DOHH2 (cell line): Measurements from ENCODE around the gene ZNF629.

Experiments
- H3F3A ChIP-seq: fragments of 200-600 bp; sonication (generic), shearing (Covaris generic); 2 replicates; pipeline ENCODE4 v1.6.0; 2016; ENCODE audit warnings: antibody characterized with exemption, mild to moderate bottlenecking; ENCODE audit not compliant: control insufficient read depth, insufficient read depth
- H3K27ac ChIP-seq: fragments of 200-600 bp; sonication (generic); 2 replicates; pipeline ENCODE4 v1.5.1; 2014; ENCODE audit warnings: low read depth, mild to moderate bottlenecking, low read length, moderate library complexity
- H3K27me3 ChIP-seq: fragments of 200-600 bp; sonication (generic); 2 replicates; pipeline ENCODE4 v1.6.1; 2014; ENCODE audit warnings: mild to moderate bottlenecking, low read length, mixed read lengths; ENCODE audit not compliant: control insufficient read depth
- H3K36me3 ChIP-seq: fragments of 200-600 bp; sonication (generic); 2 replicates; pipeline ENCODE4 v1.6.1; 2014; ENCODE audit warnings: mild to moderate bottlenecking, low read length, moderate library complexity, mixed read lengths; ENCODE audit not compliant: control insufficient read depth
- H3K4me1 ChIP-seq: fragments of 200-600 bp; sonication (generic); 2 replicates; pipeline ENCODE4 v1.6.1; 2014; ENCODE audit warnings: mild to moderate bottlenecking, low read length, mixed read lengths; ENCODE audit not compliant: control insufficient read depth
- H3K4me2 ChIP-seq: fragments of 200-600 bp; sonication (generic); 2 replicates; pipeline ENCODE4 v1.6.0; 2014; ENCODE audit warnings: mild to moderate bottlenecking, low read length, moderate library complexity
- H3K4me3 ChIP-seq: fragments of 200-600 bp; sonication (generic); 2 replicates; pipeline ENCODE4 v1.5.1; 2014; ENCODE audit warnings: mild to moderate bottlenecking, low read length, mixed read lengths
- H3K79me2 ChIP-seq: fragments of 200-600 bp; sonication (generic); 2 replicates; pipeline ENCODE4 v1.6.1; 2014; ENCODE audit warnings: mild to moderate bottlenecking, low read length, mixed read lengths; ENCODE audit not compliant: control insufficient read depth
- H3K9me2 ChIP-seq: fragments of 200-600 bp; sonication (generic); replicated peaks from 2 replicates; pipeline ENCODE4 v1.6.1; 2014; ENCODE audit warnings: mild to moderate bottlenecking, low read length, mixed read lengths; ENCODE audit not compliant: control insufficient read depth
- H3K9me3 ChIP-seq: fragments of 200-600 bp; sonication (generic); 2 replicates; pipeline ENCODE4 v1.6.1; 2014; ENCODE audit warnings: antibody characterized with exemption, low read length, mixed read lengths; ENCODE audit not compliant: control insufficient read depth, insufficient read depth
- H4K20me1 ChIP-seq: fragments of 200-600 bp; sonication (generic); 2 replicates; pipeline ENCODE4 v1.6.0; 2014; ENCODE audit warnings: low read depth, mild to moderate bottlenecking, antibody characterized with exemption, low read length, moderate library complexity; ENCODE audit not compliant: control insufficient read depth, insufficient read depth
- EZH2phosphoT487 ChIP-seq: fragments of 200-600 bp; sonication (generic); IDR thresholded peaks from 2 replicates; pipeline ENCODE4 v1.6.1; 2017; ENCODE audit warnings: borderline replicate concordance, mild to moderate bottlenecking, antibody characterized with exemption, low read length, moderate library complexity, mixed read lengths
- TF ChIP-seq, protein P1 (sequence below): fragments of 200-600 bp; sonication (generic); IDR thresholded peaks from one replicate; pipeline ENCODE4 v1.5.1; 2014; ENCODE audit warnings: antibody characterized with exemption, mild to moderate bottlenecking, low read depth, low read length; ENCODE audit not compliant: poor library complexity, severe bottlenecking

Gene ZNF629

DNA sequence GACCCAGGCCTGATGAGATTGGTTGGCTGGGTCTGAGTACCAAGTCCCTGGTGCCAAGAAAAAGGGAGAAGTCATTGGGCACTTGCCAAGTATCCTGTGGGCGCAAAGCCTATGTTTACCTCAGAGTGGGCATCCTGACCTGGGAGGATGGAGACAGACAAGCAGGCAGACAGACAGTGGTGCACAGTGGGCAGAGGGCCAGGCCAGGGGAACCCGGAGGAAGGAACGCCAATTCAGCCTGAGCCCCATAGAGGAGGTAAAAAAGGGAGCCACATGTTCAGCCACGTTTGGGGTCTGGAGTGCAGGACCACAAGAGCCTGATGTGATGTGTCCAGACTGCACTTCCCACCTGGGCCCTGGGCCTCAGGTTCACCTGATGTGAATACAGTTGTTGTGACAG lies 33.4 kb downstream of the ZNF629 start:
- Histone ChIP-seq H3F3A (peaks cover 12% of the 10 kb centered on the region), H3K9me2 (no peaks in the 10 kb centered on the region), H3K4me1 (peaks cover 14% of the 10 kb centered on the region), H3K36me3 (peaks cover 71% of the 10 kb centered on the region), H3K9me3 (no peaks in the 10 kb centered on the region), H3K27me3 (no peaks in the 10 kb centered on the region), H3K4me2 (no peak overlapping the region), H4K20me1 (no peaks in the 10 kb centered on the region), H3K79me2 (peaks cover 28% of the 10 kb centered on the region), H3K4me3 (no peak overlapping the region), H3K27ac (no peak overlapping the region)
- TF ChIP-seq, protein P1, sequence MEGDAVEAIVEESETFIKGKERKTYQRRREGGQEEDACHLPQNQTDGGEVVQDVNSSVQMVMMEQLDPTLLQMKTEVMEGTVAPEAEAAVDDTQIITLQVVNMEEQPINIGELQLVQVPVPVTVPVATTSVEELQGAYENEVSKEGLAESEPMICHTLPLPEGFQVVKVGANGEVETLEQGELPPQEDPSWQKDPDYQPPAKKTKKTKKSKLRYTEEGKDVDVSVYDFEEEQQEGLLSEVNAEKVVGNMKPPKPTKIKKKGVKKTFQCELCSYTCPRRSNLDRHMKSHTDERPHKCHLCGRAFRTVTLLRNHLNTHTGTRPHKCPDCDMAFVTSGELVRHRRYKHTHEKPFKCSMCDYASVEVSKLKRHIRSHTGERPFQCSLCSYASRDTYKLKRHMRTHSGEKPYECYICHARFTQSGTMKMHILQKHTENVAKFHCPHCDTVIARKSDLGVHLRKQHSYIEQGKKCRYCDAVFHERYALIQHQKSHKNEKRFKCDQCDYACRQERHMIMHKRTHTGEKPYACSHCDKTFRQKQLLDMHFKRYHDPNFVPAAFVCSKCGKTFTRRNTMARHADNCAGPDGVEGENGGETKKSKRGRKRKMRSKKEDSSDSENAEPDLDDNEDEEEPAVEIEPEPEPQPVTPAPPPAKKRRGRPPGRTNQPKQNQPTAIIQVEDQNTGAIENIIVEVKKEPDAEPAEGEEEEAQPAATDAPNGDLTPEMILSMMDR = no peak
- TF ChIP-seq EZH2phosphoT487 = no peak

DNA sequence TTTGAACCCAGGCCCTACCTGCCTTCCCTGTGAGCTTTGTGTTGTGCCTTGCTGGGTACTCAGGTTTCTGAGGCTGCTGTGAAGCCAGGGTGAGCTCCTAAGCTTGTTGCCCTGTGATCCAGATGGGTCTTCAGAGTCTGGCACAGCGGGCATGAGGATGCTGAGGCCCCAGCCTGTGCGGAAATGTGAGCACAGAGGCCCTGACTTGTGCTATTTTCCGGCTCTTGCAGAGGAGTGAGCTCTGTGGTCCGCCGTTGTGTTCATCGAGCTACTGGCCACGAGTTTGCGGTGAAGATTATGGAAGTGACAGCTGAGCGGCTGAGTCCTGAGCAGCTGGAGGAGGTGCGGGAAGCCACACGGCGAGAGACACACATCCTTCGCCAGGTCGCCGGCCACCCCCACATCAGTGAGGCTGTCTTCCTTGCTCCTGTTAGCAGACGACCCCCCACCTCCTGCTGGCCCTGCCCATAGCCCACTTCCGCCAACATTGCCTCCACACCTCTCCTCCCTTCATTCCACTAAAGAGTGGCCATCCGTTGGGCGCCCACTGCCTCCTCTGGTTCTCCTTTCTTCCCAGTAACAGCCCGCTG lies 36.0 kb downstream of the ZNF629 start:
- H3K36me3 ChIP-seq = peaks cover 47% of the 10 kb centered on the region
- no peak overlapping the region for H3K27ac ChIP-seq
- H3K4me3 ChIP-seq = no peak overlapping the region
- H3K4me2 ChIP-seq = no peak overlapping the region
- no peaks in the 10 kb centered on the region for H3K27me3 ChIP-seq
- H4K20me1 ChIP-seq = no peaks in the 10 kb centered on the region
- H3K9me2 ChIP-seq = no peaks in the 10 kb centered on the region
- H3F3A ChIP-seq = peaks cover 14% of the 10 kb centered on the region
- no peaks in the 10 kb centered on the region for H3K9me3 ChIP-seq
- peaks cover 17% of the 10 kb centered on the region for H3K4me1 ChIP-seq
- TF ChIP-seq, protein P1 = no peak
- TF ChIP-seq EZH2phosphoT487 = no peak
- H3K79me2 ChIP-seq = peaks cover 32% of the 10 kb centered on the region

DNA sequence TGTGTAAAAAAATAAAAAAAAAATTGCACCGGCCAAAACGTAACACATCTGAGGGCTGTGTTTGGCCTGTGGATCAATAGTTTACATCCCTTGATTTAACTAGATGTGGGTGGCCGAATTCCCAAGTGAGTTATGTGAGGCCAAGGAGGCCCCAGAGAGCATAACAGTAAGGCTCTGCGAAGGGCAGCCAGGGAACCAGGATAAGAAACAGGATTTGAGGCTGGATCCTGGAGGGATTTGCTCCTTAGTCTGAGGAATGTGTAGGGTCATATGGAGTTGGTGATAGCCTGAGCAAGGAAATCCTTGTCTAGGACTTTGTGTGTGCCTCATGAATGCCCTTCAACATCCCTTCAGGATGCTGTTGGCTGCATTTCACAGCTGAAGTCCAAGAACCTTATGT lies 36.8 kb downstream of the ZNF629 start:
- H3K4me3 ChIP-seq = peak overlapping the region; percentile 75
- H3K9me2 ChIP-seq = no peaks in the 10 kb centered on the region
- TF ChIP-seq, protein P1 = no peak
- no peak for TF ChIP-seq EZH2phosphoT487
- H4K20me1 ChIP-seq = no peaks in the 10 kb centered on the region
- H3K27ac ChIP-seq = no peak overlapping the region
- H3K4me1 ChIP-seq = peaks cover 17% of the 10 kb centered on the region
- H3K27me3 ChIP-seq = no peaks in the 10 kb centered on the region
- H3K36me3 ChIP-seq = peaks cover 47% of the 10 kb centered on the region
- no peaks in the 10 kb centered on the region for H3K9me3 ChIP-seq
- H3K79me2 ChIP-seq = peaks cover 32% of the 10 kb centered on the region
- peak overlapping the region; percentile 82 for H3K4me2 ChIP-seq
- H3F3A ChIP-seq = peaks cover 17% of the 10 kb centered on the region
